GM20000 (cell line): ENCODE results near the gene RETN.

ENCODE experiments used
- DNase-seq: peaks from one replicate; pipeline ENCODE4 v3.0.0; 2012; ENCODE audit warnings: low spot score
- TF ChIP-seq, protein P1 (sequence below): IDR thresholded peaks from 2 replicates; pipeline ENCODE4 v1.5.1; 2012; ENCODE audit warnings: mild to moderate bottlenecking, control low read depth; ENCODE audit errors: extremely low read depth, missing control alignments

Gene RETN

DNA sequence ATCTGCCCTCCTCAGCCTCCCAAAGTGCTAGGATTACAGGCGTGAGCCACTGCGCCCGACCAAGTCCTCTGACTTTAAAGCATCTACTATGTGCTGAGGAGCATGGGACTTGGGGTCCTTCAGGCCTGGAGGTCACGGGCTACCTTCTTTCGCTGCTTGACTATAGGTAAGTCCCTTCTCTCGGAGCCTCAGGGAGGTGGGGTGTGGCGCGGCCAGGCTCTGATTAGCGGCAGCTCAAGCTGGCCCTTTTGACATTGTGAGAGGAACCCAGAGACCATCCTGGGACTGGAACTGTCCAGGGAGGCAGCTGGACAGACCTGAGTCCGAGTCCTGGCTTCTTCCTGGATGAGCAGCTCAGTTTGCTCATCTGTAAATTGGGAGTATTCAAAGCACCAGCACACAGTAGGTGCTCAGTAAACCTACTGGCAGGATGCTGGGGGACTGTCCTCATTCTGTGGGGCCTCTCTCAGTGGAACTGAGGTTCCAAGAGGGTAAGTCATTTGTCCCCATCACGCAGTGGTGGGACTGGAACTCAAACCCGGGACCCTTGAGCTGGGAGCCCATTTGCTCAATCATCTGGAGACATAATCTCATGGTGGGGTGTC, 32.3 kb downstream of the RETN start:
- DNase-seq = no peak
- TF ChIP-seq, protein P1, sequence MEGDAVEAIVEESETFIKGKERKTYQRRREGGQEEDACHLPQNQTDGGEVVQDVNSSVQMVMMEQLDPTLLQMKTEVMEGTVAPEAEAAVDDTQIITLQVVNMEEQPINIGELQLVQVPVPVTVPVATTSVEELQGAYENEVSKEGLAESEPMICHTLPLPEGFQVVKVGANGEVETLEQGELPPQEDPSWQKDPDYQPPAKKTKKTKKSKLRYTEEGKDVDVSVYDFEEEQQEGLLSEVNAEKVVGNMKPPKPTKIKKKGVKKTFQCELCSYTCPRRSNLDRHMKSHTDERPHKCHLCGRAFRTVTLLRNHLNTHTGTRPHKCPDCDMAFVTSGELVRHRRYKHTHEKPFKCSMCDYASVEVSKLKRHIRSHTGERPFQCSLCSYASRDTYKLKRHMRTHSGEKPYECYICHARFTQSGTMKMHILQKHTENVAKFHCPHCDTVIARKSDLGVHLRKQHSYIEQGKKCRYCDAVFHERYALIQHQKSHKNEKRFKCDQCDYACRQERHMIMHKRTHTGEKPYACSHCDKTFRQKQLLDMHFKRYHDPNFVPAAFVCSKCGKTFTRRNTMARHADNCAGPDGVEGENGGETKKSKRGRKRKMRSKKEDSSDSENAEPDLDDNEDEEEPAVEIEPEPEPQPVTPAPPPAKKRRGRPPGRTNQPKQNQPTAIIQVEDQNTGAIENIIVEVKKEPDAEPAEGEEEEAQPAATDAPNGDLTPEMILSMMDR = no peak

DNA sequence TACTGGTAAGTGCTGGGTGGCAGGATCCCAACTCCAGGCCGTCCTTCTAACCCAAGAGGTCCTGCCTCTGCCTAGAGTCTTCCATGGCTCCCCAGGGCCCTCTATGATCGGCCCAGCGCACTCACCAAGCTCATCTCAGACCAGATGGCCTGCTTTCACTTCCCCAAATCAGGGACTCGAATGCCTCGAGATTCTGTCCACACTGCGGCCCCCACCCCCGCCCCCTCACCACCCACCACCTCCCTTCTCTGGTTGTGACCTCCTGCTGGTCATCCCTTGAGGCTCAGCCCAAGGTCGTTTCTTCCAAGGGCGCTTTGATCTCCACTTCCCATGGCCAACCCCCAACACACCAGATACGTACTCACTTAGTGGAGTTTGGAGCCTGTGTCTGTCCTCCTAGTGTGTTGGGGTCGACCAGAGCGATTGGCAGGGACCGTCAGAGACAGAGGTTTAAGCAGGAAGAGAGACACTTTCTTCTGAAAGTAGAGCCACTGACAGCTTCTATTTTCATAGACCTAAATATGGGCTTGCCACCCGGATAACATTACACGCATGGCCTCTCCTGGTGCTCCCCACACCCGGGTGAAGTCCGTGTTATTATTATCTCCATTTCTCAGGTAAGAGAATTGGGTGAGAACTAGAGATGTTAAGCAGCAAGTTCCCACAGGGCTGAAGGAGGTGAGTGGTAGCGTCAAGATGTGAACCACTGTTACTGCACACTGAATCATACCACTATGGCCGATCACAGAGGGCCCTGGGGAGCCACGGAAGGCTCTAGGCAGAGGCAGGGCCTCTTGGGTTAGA, 33.0 kb downstream of the RETN start, which contains the start of gene FCER2:
FCER2 (minus strand) TSS at position 478 of the 804 bp plus-strand sequence. CDS start 2,371 bp downstream, outside the sequence.
- DNase-seq = peak; percentile 73

DNA sequence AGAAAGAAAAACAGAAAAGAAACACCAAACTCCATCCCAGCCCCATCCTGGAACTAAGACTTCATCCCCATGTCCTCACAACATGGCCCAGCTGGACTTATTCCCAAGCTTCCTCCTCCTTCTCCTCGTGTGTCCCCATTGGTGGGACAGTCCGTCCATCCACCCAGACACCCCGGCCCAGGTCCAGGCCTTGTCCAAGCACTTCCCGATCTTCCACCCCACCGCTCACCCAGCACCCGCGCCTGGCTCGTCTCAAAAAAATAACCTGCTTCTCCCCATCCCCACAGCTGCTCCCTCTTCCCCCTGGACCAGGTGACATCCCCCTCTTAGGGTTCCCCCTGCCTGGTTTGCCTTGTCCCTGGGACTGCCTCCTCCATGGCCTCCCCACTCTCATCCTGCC, 34.5 kb downstream of the RETN start:
- no peak for DNase-seq
- TF ChIP-seq, protein P1 = no peak

More for the DNA sequence above, 33.0 kb downstream of the RETN start, which contains the start of gene FCER2:
- TF ChIP-seq, protein P1 = no peak

GRCh38 chr19:7704280-7705060, 35.6 kb downstream of the RETN start:
- TF ChIP-seq, protein P1 = no peak

DNA sequence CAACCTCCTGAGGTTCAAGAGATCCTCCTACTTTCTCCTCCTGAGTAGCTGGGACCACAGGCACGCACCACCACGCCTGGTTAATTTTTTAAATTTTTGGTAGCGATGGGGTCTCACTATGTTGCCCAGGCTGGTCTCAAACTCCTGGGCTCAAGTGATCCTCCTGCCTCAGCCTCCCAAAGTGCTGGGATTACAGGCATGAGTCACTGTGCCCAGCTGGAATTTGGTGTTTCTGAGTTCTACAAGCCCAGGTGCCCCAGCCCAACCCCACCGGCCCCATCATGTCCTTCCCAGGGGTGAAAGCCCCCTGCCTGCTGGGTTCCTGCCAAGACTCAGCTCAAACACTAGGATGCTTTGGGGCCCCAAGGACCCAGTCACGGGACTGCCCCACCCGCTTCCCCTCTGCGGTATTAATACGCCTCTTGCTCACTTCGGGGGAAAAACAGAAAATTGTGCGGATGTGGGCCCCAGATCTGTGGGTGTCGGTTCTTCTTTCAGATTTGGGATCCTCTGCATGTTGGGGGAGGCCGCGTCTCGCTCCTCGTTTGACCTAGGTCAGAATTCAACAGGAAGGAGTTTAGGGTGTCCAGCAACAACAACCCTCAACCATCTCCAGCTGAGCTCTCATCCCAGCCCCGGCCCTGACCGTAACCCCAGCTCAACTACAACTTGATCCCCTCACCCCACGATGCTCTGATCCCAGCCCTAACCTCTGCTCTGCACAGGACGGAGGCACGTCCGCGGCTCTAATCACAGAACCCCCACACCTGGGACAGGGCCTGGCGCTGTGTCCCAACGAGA, 36.7 kb downstream of the RETN start:
- TF ChIP-seq, protein P1 = no peak
- DNase-seq = peak; percentile 65

More at GRCh38 chr19:7704280-7705060, 35.6 kb downstream of the RETN start:
- no peak for DNase-seq

GRCh38 chr19:7706188-7706954, 37.5 kb downstream of the RETN start:
- no peak for DNase-seq
- TF ChIP-seq, protein P1 = no peak
